Measurements from ENCODE around the gene INPP4B. TPM values are rescaled to one million over a fixed set of nuclear protein-coding genes. Genes with fewer than 3 reads are reported as not detected.

The INPP4B gene
- total RNA-seq, 1 donor: 46.9 TPM

DNA sequence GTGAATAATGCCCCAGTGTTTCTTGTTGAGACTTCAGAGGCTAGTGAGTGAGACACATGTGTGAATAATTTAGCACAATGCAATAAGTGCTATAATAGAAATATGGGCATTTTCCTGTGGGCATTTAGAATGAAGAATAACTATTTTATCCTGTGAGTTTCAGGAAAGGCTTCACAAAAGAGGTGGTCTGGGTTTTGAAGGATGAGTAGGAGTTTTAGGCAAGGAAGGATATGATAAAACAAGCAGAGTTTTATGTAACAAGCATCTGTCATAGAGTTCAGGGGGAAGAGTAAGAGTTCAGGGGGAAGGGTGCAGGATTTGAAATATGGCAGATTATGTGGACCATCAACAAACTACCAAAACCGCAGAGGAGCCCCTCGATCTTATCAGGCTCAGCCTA is 529.2 kb downstream of the INPP4B start:
- Histone ChIP-seq H3K9me3 (ENCODE audit: low read depth, low read length) (no peaks in the 10 kb centered on the region), H3K27me3 (ENCODE audit: insufficient read depth, low read length) (no peaks in the 10 kb centered on the region), H3K4me3 (ENCODE audit: low read length) (no peak overlapping the region), H3K4me1 (ENCODE audit: insufficient read depth, low read length) (peaks cover 7% of the 10 kb centered on the region)

DNA sequence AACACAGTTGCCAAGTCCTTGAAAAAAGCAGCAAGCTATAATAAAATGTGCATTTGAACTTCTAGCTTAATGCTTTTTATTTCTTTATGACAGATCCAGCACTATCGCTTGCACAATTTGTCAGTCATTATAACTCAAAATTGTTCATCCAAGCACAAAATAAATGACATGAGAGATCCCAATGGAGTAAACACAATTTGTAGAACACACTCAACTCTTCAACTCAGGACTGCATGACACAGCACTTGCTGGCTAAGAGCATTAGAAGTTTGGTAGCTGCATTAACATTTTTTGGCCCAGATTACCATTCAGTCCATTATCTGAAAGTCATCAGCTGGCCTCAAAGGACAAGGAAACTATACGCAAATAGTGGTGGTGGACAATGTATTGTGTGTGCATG is 530.1 kb downstream of the INPP4B start:
- no peaks in the 10 kb centered on the region for H3K9me3 ChIP-seq (ENCODE audit: low read depth, low read length)
- H3K4me3 ChIP-seq (ENCODE audit: low read length): no peak overlapping the region
- peaks cover 7% of the 10 kb centered on the region for H3K4me1 ChIP-seq (ENCODE audit: insufficient read depth, low read length)
- no peaks in the 10 kb centered on the region for H3K27me3 ChIP-seq (ENCODE audit: insufficient read depth, low read length)

DNA sequence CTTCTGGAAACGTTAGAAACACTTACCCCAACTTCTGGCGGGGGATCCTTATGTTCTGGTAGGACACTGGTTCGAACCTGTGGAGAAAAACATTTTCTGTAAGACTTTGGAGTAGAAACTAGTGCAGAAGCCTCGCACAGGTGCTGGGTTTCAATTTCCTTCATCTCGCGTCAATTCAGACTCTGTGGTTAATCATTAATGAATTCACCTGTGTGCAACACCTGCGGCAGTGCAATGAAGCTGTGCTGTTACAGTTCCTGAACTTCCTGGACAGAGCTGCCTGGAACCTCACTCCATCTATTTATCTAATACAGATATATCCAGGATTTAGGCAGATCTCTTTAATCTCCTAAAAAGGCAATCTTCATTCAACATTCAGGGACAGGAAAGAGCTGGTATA is 531.4 kb downstream of the INPP4B start:
- peaks cover 7% of the 10 kb centered on the region for H3K4me1 ChIP-seq (ENCODE audit: insufficient read depth, low read length)
- H3K4me3 ChIP-seq (ENCODE audit: low read length): no peak overlapping the region
- H3K27me3 ChIP-seq (ENCODE audit: insufficient read depth, low read length): no peaks in the 10 kb centered on the region
- H3K9me3 ChIP-seq (ENCODE audit: low read depth, low read length): no peaks in the 10 kb centered on the region

DNA sequence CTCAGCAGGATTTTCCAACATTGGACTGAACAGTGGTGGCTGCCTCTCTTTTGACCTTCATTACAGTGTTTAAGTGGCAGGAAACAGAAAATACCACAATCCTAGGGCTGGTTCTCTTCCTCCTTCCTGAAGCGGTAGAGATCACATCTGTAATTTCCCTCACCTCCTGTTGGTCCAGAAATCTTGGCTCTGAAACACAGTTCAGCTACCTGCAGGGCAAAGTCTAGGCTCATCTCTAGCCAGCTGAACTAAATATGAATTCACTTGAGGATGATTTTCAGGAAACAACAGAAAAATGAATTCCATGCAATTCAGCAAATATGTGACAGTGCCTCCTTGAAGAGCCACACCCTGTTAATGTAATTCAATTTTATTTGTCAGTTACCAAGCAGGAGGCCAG is 531.9 kb downstream of the INPP4B start:
- peaks cover 7% of the 10 kb centered on the region for H3K4me1 ChIP-seq (ENCODE audit: insufficient read depth, low read length)
- no peaks in the 10 kb centered on the region for H3K27me3 ChIP-seq (ENCODE audit: insufficient read depth, low read length)
- no peak overlapping the region for H3K4me3 ChIP-seq (ENCODE audit: low read length)
- H3K9me3 ChIP-seq (ENCODE audit: low read depth, low read length): no peaks in the 10 kb centered on the region

DNA sequence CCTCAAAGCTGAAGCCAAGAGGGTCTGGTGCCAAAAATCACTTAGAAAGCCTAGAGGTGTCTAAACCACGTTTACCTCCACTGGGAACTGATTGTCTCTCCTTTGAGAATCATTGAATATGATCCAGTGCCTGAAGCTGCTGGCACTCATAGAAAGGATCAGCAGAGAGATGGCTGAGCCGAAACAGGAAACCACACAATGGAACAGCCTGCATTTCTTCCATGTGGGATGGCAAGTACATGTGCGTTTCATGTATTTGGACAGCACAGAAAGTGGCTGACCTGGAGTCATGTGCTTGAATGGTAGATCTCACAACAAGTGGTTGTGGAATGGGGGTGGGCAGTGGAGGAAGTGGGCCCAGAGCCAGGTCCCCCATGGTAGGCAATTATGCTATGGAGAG is 533.7 kb downstream of the INPP4B start:
- Histone ChIP-seq H3K4me1 (ENCODE audit: insufficient read depth, low read length) (peaks cover 7% of the 10 kb centered on the region), H3K4me3 (ENCODE audit: low read length) (no peak overlapping the region), H3K9me3 (ENCODE audit: low read depth, low read length) (no peaks in the 10 kb centered on the region), H3K27me3 (ENCODE audit: insufficient read depth, low read length) (no peaks in the 10 kb centered on the region)

DNA sequence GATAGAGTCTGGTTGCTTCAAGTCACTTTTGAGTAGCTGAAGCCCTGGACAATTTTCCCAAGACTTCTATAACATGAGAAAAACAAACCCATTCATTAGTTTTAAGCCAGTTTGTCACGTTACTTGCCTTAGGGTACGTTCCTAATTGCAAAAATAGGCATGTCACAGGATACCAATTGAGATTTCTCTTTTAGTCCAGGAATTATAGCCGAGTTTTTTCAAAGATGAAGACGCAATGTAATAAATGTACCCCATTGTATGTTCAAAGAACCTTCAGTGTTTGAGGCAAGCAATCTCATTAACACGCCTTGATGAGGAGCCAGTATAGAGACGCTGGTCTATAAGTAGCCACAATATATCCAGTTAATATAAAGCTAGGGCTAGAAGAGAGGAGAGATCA is 534.2 kb downstream of the INPP4B start:
- Histone ChIP-seq H3K9me3 (ENCODE audit: low read depth, low read length) (no peaks in the 10 kb centered on the region), H3K4me3 (ENCODE audit: low read length) (no peak overlapping the region), H3K4me1 (ENCODE audit: insufficient read depth, low read length) (peaks cover 7% of the 10 kb centered on the region), H3K27me3 (ENCODE audit: insufficient read depth, low read length) (no peaks in the 10 kb centered on the region)

DNA sequence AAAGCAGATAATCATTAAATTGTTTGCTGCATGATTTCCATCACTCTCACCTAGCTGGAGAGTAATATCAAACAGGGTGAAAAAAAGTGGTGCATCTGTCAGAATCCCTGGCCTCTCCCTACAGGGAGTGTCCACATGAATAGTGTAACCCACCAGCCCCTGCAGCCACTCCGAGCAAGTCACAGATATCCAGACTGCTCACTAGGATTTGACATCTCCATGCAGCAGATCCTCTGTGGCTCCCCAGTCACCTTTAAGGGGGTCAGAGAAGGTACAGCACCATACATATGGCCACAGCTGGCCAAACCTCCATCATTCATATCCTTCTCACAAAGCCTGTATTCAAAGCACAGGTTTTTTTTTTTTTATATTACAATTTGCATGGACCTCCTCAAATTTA is 536.3 kb downstream of the INPP4B start:
- H3K4me1 ChIP-seq (ENCODE audit: insufficient read depth, low read length): peaks cover 7% of the 10 kb centered on the region

DNA sequence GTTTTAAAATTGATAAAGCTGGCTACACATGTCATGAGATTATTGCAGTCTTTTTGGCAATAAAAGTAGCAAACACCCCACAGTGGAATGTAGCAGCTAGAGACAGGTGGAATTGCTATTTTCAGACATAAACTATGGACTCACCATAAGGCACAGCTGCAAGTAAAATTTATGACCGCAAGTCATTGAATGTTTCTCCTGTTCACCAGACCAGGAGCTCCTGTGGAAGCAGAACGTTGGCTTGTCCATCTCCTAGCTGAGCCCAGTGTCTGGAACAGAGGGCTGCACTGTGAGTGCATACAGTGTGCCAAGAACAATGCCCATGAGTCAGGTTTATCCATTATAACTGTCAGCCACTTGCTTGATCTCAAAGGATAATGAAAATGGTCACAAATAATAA is 538.2 kb downstream of the INPP4B start:
- Histone ChIP-seq H3K27me3 (ENCODE audit: insufficient read depth, low read length) (no peaks in the 10 kb centered on the region), H3K9me3 (ENCODE audit: low read depth, low read length) (no peaks in the 10 kb centered on the region), H3K4me3 (ENCODE audit: low read length) (no peak overlapping the region), H3K4me1 (ENCODE audit: insufficient read depth, low read length) (no peaks in the 10 kb centered on the region)

More for the DNA sequence above, 536.3 kb downstream of the INPP4B start:
- no peaks in the 10 kb centered on the region for H3K9me3 ChIP-seq (ENCODE audit: low read depth, low read length)
- H3K4me3 ChIP-seq (ENCODE audit: low read length): no peak overlapping the region
- H3K27me3 ChIP-seq (ENCODE audit: insufficient read depth, low read length): no peaks in the 10 kb centered on the region

DNA sequence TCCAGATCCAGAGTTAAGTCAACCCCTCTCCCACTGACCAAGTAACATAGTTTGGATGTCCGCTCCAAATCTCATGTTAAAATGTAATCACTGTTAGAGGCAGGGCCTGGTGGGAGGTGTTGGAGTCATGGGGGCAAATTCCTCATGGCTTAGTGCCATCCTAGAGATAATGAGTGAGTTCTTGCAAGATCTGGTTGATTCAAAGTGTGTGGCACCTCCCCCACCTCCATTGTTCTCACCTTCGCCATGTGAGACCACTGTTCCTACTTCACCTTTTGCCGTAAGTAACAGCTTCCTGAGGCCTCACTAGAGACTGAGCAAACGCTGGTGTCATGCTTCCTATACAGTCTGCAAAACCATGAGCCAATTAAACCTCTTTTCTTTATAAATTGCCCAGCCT is 548.8 kb downstream of the INPP4B start:
- H3K27me3 ChIP-seq (ENCODE audit: insufficient read depth, low read length): no peaks in the 10 kb centered on the region
- H3K4me3 ChIP-seq (ENCODE audit: low read length): no peak overlapping the region
- no peaks in the 10 kb centered on the region for H3K9me3 ChIP-seq (ENCODE audit: low read depth, low read length)
- H3K4me1 ChIP-seq (ENCODE audit: insufficient read depth, low read length): no peaks in the 10 kb centered on the region

DNA sequence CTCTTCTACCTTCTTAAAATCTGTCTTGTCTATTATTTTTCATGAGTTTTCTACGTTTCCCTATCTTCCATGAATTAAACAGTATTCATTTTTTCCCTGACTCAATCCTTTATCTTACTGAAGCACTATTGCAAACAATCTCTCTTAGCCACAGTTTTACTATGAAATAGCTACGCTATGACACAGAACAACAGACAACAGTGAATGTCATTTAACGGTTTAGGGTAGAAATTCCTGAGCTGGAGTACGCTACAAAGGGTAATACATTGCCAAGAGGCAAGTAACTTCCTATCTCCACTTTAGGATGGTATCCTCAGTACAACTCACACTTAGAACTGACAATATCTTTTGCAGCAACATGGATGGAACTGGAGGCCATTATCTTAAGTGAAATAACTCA is 552.6 kb downstream of the INPP4B start:
- H3K27me3 ChIP-seq (ENCODE audit: insufficient read depth, low read length): no peaks in the 10 kb centered on the region
- no peak overlapping the region for H3K4me3 ChIP-seq (ENCODE audit: low read length)
- H3K9me3 ChIP-seq (ENCODE audit: low read depth, low read length): no peaks in the 10 kb centered on the region
- no peaks in the 10 kb centered on the region for H3K4me1 ChIP-seq (ENCODE audit: insufficient read depth, low read length)

DNA sequence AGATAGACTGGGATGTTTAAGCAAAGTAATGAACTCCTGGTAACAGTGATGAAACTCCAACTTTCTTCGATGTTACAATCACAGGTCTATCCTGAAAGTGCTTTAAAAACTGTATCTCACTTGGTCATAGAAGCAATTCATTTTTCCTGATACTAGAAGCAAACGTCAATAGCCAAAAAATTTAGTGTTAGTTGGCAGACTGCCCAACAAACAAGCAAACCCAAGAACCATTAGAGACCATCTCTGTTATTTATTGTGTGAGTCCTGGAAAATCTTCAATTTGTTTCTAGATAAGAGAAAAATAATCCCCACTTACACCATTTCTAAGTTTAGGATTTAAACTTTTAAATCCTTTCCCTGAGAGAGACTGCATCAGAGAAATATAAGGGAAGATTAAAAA is 553.9 kb downstream of the INPP4B start:
- H3K27me3 ChIP-seq (ENCODE audit: insufficient read depth, low read length): no peaks in the 10 kb centered on the region
- H3K9me3 ChIP-seq (ENCODE audit: low read depth, low read length): no peaks in the 10 kb centered on the region
- no peaks in the 10 kb centered on the region for H3K4me1 ChIP-seq (ENCODE audit: insufficient read depth, low read length)
- H3K4me3 ChIP-seq (ENCODE audit: low read length): no peak overlapping the region

DNA sequence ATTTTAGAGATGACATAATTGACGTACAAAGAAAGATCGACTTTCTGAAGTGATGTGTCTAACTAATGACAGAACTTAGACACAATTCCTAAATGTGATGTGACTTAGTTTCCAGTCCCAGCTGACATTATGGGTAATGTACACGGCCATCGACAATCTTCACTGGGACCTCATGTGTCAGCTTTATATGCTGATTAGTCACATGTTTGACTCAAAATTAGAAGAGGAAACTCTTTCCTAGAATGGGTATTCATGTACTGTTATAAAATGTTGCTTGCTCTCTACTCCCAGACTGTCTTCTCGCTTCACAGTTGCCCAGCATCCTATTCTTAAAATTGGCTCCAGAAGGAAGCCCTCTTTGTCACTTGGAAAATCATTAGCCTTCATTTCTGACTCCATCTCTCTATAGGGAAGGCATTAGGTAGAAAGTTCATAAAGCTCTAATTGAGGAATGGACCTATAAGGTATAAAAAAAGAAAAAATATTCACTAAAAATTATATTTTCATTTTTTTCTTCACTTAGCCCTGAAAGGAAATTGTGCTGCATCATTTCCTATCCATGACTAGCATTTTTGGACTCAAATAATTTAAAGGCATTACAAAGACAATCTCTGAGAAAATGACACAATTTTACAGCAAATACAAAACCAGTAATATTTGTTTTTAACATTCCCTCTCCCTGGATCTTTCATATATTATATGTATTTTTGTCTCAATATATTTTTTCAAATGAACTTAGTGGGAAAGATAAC is 554.6 kb downstream of the INPP4B start:
- H3K4me3 ChIP-seq (ENCODE audit: low read length): no peak overlapping the region
- no peaks in the 10 kb centered on the region for H3K9me3 ChIP-seq (ENCODE audit: low read depth, low read length)
- no peaks in the 10 kb centered on the region for H3K27me3 ChIP-seq (ENCODE audit: insufficient read depth, low read length)
- no peaks in the 10 kb centered on the region for H3K4me1 ChIP-seq (ENCODE audit: insufficient read depth, low read length)

DNA sequence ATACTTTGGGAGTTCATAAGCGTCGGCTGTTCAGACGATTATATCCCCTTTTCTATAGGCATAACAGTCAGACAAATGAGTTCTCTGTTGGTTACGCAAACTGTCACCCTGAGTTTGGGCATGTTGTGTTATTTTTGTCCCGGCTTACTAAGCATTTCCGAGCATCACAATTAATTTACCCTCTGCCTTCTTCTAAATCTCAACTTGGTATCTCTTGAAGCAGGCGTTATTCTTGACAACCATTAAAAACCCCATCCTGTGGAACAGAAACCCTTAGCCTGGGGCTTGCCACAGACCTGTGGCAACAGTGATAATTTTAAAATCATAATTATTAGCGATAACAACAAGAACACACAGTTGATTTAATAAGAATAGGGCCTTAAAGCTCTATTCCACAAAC is 558.7 kb downstream of the INPP4B start:
- H3K9me3 ChIP-seq (ENCODE audit: low read depth, low read length): no peaks in the 10 kb centered on the region
- no peaks in the 10 kb centered on the region for H3K27me3 ChIP-seq (ENCODE audit: insufficient read depth, low read length)
- no peaks in the 10 kb centered on the region for H3K4me1 ChIP-seq (ENCODE audit: insufficient read depth, low read length)
- no peak overlapping the region for H3K4me3 ChIP-seq (ENCODE audit: low read length)

DNA sequence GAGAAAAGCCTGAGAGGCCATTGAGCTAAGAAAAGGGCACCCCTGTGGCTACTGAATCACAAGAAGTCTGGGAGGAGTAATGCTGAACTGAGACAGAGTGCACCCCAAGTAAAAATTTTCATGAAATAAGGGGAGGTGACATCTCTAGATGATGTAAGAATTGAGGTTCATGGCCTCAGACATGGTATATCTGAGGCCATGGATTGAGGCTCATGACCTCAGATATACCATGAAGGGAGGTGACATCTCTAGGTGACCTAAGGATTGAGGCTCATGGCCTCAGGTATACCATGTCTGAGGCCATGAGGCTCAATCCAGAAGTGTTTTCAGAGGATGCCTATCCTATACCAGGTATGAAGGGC is 560.9 kb downstream of the INPP4B start:
- Histone ChIP-seq H3K4me3 (ENCODE audit: low read length) (no peak overlapping the region), H3K27me3 (ENCODE audit: insufficient read depth, low read length) (no peaks in the 10 kb centered on the region), H3K4me1 (ENCODE audit: insufficient read depth, low read length) (no peaks in the 10 kb centered on the region), H3K9me3 (ENCODE audit: low read depth, low read length) (no peaks in the 10 kb centered on the region)

DNA sequence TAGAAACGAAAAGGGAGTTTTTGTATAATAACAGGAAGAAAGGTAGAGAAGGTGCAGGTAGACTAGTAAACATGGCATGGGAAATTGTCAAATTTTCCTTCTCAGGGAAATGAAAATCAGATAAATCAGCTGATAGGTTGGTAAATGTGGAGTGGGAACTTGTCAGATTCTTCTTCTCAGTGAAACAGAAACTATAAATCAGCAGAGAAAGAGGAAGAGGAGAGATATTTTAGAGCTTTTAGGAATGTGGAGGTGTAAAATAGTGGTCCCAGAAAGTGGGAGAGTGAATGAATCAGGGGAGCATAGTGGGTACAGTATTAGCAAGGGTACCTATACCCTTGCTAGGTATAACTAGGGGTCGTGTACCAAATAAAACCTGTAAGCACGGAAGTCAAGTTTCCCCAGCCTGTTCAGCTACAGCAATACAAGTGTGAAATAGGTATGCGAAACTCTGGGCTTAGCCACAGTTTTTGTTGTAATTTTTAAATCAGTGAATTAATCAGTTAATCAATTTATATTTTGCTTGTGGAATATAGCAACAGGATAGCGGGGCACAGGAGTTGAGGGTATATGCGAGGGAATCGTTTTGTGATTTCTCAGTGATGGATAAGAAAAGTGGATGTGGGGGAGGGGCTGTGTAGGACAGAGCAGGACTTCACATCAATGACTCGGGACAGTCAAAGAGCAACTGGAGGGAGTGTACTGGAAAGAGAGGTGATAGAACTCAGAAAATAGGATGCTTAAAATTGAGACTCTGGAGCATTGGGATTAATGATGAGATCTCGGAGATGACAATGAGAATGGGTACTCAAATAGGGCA is 561.5 kb downstream of the INPP4B start:
- Histone ChIP-seq H3K9me3 (ENCODE audit: low read depth, low read length) (no peaks in the 10 kb centered on the region), H3K4me1 (ENCODE audit: insufficient read depth, low read length) (no peaks in the 10 kb centered on the region), H3K27me3 (ENCODE audit: insufficient read depth, low read length) (no peaks in the 10 kb centered on the region), H3K4me3 (ENCODE audit: low read length) (no peak overlapping the region)

All from mononuclear cell (primary cell).